CD4-positive, alpha-beta T cell treated with Interleukin-21 for 1 hour (primary cell): ENCODE results near the gene LGALS13.
A peak's percentile ranks its signal among the peaks of the same experiment; 100 is the strongest.

Experiments used
- DNase-seq: peaks from one replicate; pipeline ENCODE4 v3.0.0-alpha.2; 2020

The LGALS13 gene

GRCh38 chr19:39602224-39602623 is at the start of gene LGALS13:
Gene LGALS13 (plus strand): TSS chr19:39602524. CDS start chr19:39602569, 45 bp downstream.
- no peak for DNase-seq

GRCh38 chr19:39553082-39553652 is 49.2 kb upstream of the LGALS13 start:
- DNase-seq: no peak

GRCh38 chr19:39554701-39555311 is 47.5 kb upstream of the LGALS13 start:
- no peak for DNase-seq

GRCh38 chr19:39555883-39556282 is 46.4 kb upstream of the LGALS13 start:
- DNase-seq: no peak

GRCh38 chr19:39557811-39558623 is 44.3 kb upstream of the LGALS13 start:
- DNase-seq: peak; percentile 38

GRCh38 chr19:39558624-39559117 is 43.7 kb upstream of the LGALS13 start:
- peak; percentile 44 for DNase-seq

- no peak for DNase-seq
Measured at GRCh38 chr19:39563408-39563807, 38.9 kb upstream of the LGALS13 start.

GRCh38 chr19:39566064-39566463 is 36.3 kb upstream of the LGALS13 start:
- no peak for DNase-seq

GRCh38 chr19:39568604-39569003 is 33.7 kb upstream of the LGALS13 start:
- DNase-seq: no peak

GRCh38 chr19:39582442-39582841 is 19.9 kb upstream of the LGALS13 start:
- DNase-seq: no peak

- DNase-seq: no peak
Measured at GRCh38 chr19:39582891-39583625, 19.3 kb upstream of the LGALS13 start.

GRCh38 chr19:39587496-39587895 is 14.8 kb upstream of the LGALS13 start:
- no peak for DNase-seq

- no peak for DNase-seq
Measured at GRCh38 chr19:39588066-39588465, 14.3 kb upstream of the LGALS13 start.

GRCh38 chr19:39590265-39590664 is 12.1 kb upstream of the LGALS13 start:
- no peak for DNase-seq

- no peak for DNase-seq
Measured at GRCh38 chr19:39592381-39592780, 9.9 kb upstream of the LGALS13 start.

- no peak for DNase-seq
Measured at GRCh38 chr19:39595950-39596349, 6.4 kb upstream of the LGALS13 start.

GRCh38 chr19:39596911-39597310 is 5.4 kb upstream of the LGALS13 start:
- DNase-seq: no peak

GRCh38 chr19:39599116-39599515 is 3.2 kb upstream of the LGALS13 start:
- no peak for DNase-seq

GRCh38 chr19:39603825-39604224 is 1.5 kb downstream of the LGALS13 start:
- no peak for DNase-seq

GRCh38 chr19:39607021-39607420 is 4.7 kb downstream of the LGALS13 start:
- no peak for DNase-seq

- DNase-seq: no peak
Measured at GRCh38 chr19:39607561-39607960, 5.2 kb downstream of the LGALS13 start.

- DNase-seq: no peak
Measured at GRCh38 chr19:39613597-39613996, 11.3 kb downstream of the LGALS13 start.

- no peak for DNase-seq
Measured at GRCh38 chr19:39617745-39618144, 15.4 kb downstream of the LGALS13 start.
